NCI-H82 (cell line): Measurements from ENCODE around the gene PDIA6.
"Not testable (repeated sequence)": the region's sequence is repeated elsewhere in the genome, so short reads cannot be mapped to it uniquely, and the experiment has no call there.

Source experiments
- DNase-seq: peaks from one replicate; lab custom pipeline; 2025; lab: John Stamatoyannopoulos, UW

The PDIA6 gene

DNA sequence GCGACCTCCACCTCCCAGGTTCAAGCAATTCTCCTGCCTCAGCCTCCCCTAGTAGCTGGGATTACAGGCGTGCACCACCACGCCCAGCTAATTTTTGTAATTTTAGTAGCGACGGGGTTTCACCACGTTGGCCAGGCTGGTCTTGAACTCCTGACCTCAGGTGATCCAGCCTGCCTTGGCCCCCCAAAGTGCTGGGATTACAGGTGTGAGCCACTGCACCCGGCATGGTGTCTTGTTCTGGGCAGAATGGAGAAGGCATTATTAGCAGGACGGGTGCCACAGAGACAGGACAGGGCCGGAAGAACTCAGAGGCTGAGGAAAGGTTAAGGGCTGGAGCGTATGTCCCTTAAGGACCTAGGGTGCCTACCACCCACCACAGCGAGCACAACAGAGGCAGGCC is 31.8 kb downstream of the PDIA6 start:
- not testable (repeated sequence) for DNase-seq

DNA sequence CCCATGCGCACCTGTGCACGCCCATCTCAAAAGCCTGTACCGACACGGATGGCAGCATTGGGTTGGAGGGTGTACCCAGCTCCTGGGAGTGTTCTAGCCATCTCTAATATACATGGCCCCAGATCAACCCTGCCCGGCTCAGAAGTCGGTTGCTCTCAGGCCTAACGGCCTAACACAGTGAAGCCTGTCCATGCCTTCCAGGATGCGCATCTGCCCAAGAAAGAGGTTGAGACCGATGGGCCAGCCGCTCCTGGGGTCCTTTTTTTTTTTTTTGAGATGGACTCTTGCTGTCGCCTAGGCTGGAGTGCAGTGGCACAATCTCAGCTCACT is 32.1 kb downstream of the PDIA6 start:
- no peak for DNase-seq

DNA sequence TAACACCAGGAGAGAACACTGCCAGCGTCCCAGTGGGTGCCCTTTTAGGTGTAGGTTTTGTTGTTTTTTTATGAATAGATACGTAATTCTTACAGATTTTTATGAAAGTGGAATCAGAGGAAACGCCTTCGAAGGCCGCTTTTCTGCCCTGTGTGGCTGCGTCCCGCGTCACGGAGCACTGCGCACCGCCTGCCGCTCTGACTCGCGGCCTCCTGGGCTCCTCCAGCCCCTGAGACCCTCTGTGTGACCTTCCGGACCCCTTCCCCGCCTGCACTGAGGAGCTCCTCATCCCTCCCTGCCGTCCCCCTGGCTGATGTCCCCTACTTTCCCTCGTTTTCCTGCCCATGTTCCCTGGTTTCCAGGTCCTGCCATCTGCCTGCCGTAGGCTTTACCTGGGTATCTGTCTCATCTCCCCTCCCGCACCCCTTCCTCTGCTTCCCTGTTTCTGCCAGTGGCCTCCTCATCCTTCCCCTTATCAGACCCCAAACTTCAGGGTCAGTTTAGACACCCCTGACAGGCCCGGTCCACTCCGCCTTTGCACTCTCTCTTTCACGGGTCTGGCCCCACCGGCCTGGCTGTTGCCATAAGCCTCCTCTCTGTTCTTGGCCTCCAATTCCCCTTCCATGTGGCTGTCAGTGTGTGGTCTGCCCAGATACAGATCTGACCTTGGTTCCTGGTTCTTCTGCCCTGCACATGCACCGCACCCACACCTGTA is 32.7 kb downstream of the PDIA6 start:
- DNase-seq = no peak

DNA sequence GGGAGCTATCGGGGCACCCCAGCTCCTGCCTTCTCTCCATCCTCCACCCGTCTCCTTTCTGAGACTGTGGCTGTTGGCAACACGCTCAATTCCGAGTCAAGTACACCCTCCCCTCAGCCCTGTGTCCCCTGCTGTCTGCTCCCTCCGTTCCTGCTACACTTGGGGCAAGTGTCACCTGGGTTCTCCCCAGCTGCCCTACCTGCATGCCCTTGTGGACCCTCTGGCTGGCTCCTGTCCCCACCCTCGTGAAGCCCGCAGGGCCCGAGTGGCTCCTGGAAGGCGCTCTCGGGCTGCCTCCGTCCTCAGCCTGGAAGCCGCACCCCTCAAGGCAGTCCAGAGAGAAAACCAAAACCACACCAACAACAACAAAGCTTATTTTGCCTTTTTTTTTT is 33.9 kb downstream of the PDIA6 start:
- no peak for DNase-seq

DNA sequence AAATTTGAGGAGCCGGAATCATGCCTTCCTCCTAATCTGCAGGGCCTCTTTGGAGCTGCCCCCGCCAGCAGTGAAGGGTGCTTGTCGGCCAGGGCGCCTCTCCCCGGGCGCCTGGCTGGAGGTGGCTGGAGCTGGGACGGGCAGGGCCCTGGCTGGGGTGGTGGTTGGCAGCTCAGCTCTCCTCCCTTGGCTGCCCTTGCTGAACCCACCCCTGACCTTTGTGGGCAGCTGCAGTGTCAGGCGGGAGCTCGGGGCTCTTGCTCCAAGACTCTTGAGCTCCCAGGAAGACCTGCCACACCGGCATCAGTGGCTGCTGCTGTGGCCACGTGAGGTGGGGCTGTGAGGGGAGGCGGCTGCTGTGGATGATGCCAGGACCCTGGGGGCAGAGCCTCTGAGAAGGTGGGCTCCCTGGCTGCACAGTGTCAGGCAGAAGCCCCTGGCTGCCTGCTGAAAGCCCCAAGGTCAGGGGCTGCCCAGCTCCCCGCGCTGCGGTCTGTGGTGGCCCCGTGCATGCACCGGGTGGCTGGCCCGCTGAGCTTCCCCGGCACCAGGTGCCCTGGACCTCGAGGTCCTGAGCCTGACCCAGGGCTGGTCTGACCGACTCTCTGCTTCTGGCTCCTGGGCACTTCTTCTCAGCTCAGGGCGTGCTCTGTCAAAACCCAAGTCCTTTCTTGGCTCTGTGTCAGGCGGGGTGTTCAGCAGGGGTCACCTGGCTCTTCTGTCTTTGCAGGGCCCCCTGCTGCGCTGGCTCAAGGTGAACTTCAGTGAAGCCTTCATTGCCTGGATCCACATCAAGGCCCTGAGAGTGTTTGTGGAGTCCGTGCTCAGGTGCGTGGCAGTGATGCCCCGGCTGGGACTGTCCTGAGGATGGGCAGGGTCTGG is 34.5 kb downstream of the PDIA6 start:
- DNase-seq = no peak

DNA sequence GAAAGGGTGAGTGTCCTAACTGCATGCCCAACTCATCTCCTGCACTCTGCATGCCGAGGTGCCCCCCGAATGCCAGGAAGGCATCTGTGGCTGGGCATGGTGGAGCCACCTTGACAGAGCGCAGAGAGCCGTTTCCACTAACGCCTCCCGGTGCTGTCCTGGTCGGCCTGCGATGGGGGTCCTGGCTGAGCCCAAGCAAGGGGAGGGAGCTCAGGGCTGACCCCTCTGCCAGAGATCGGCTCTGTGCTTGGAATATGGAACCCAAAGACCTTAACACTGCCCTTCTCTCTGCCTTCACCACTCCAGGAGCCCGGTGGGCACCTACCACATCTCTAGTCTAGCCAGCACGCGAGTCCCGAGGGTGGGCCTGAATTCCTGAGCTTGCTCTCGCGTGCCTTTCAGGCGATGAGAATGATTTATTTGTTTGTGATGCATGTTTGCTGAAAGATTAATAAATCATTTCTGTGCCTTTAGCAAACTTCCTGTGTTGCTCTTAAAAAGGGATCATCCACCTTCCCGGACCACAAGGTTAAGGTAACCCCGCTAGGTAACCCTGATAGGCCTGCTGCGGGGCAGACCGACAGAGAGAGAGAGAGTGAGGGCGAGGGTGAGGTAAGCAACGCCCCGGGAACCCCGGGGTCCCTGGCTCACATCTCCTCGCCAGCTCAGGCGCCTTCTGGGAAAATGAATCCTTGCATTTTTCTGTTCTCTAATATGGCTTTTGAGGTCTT is 35.3 kb downstream of the PDIA6 start:
- no peak for DNase-seq

DNA sequence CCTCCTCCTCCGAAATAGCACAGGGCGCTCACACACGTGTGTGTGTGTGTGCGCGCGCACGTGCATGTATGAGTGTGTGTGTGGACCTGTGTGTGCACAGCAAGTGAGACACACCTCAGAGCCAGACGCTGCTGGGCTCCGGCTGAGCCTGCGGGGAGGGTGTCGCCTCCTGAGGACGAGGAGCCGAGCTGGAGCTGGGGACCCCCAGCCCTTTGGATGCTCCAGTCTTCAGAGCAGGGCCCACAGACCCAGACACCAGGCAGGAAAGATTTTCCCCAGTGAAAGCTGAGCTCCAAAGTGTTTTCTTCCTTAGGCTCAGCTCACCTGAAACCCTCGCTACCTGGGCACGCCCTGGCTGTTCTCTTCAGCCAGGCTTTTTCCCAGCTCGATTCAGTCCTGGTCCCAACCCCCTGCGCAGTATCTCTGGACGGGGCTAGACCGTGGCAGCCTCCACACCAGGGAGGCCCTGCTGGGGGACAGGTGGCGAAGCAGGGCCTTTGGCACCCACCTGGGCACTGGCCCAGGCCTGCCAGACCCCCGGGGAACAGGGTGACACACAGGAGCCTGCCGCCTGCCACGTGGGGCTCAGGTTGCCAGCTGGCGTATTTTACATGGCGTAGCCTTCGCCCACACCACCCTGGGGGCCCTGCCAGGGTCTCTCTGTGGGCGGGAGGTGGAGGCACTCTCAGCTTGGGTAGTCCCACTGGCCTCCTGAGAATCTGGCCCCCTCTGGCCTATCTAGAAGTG is 36.2 kb downstream of the PDIA6 start:
- no peak for DNase-seq

DNA sequence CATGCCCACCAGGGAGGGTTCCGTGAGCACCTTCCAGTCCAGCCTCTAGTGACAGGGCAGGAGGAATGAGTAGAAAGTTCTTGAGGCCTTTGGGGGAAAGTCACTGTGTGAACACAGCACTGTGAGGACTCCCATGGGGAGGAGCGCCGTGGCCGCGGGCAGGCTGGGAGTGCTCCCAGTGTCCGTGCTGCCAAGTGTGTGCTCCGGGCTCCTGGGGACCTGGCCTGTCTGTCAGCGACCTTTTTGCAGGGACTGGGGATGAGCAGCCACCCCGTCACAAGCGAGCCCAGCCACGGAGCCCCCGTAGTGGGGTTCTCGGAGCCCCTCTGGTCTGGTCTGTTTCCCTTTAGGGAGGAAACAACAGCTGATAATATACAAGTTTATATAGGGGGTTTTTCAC is 36.8 kb downstream of the PDIA6 start:
- no peak for DNase-seq

DNA sequence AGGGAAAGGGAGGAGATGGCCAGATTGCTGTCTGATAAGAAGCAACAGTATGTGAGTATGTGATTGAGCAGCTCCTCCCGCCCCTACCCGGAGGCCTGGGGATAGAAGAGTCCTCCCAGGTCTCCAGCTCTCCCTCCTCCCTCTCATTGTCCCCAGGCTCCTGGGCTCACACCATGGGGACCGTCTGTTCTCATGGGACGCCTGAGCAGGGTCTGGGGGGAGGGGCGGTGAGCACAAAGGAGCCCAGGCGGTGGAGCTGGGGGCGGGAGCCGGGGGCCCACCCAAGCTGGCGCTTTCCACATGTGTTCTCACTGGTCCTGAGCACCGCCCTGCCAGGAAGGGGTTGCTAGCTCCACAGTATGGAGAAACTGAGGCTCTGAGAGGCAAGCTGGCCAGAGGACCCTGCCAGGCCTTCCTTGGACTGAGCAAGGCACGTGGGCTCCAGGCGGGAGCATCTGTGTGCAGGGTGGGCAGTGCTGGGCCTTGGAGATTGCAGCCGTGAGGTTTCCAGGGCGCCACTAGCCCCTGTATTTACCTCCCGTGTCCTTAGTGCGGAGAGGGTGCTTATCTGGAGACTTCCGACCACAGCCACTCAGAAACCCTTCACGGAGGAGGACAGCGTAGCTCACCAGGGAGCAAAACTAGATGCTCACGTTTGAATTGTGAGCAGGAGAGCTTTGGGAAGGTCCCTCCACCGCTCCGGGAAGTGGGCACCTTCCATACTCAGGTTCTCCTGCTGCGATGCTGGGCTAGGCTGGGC is 37.4 kb downstream of the PDIA6 start:
- no peak for DNase-seq

DNA sequence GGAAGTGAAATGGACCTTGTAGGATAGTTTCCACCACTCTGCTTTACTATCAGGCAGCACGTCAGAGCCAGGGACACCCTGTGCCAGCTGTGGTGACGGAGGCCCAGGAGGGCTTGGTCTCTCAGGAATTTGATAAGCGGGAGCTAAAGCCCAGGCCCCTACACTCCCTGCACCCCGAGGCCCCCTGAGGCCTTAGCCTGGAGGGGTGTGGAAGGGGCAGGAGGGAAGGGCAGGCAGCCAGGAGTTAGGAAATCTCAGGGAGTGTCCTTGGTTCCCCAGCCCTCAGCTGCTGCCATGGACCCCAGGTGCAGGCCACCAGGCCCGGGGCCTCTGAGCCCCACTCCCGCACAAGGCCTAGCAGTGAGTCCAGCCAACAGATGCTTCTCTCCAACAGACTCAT is 38.2 kb downstream of the PDIA6 start:
- no peak for DNase-seq

DNA sequence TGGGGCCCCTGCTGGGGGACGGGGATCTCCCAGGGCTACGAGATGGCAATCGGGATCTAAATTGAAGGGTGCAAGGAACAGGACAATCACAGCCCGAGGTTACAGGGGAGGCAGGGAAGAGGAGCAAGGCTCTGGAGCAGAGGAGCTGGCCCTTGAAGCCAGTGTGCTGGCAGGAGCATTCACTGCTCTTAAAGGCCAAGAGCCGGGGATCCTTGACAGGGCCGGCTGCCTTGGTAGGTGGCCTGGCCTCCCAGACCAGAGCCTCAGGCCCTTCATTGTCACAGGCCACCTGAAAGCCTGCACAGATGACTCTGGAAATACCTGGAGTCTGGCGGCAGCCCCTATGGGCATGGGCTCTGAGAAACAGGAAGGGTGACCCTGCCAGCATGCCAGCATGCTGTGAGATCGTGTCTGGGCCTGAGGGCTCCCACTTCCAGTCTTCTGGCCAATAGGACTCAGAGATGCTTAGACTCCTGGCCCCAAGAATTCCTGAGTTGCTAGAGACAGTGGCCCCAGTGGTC is 38.7 kb downstream of the PDIA6 start:
- no peak for DNase-seq

DNA sequence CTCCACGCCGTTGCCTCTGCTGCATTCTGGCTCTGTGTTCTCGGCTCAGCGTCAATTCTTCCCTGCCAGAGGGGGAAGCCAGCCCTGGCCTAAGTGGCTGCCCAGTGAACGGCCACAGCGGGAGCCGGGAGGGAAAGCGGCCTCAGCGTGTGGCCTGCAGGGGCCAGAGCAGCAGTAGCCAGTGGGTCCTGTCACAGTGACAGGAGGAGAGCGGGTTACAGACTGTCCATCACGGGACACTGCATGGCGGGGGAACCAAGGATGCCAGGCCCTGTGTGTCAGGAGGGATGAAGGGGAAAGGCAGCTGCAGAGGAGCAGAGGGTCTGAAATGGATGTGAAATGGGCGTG is 39.7 kb downstream of the PDIA6 start:
- DNase-seq = no peak

DNA sequence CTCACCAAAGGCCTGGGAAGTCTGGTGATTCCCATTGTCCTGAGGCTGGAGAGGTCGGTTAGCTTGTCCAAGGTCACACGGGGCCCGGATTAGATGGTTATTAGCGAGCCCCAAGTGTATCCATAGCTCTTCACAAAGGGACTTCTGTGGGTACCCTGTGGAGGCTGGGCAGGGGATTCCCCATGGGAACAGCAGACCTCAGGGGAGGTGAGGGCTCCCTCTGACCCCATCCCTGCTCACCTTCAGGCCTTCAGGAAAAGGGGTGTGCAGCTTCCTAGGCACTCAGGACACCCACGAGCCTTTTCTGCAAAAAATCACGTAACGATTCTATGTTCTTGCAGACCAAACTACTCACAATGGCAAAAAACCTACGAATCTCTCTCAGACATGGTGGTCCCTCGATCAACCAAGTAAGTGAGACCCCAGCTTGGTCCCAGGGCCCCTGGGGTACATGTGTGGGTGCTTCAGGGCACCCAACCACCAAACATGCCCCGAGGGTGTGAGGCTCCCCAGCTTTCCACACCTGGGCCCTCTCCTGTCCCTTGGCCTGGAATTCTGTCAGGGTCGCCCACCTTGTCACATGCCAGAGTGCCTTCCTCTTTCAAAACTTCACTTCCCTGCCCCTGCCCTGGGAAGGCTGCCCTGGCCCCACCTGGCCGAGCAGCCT is 40.3 kb downstream of the PDIA6 start:
- no peak for DNase-seq

DNA sequence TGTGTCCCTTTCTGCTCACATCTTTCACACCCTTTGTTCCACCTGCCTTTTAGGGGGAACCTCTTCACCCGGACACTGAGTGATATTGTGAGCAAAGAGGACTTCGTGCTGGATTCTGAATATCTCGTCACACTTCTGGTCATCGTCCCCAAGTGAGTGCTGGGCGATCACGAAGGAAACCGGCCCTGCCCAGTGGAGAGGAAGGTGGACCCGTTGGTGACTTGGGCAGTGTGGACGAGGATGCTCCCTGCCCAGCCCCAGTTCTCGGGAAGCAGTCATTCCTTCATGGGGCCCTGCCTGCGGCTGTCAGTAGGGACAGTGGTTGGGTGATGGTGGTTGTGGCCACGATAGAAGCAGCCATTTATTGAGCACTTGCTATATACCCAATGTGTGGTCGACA is 40.8 kb downstream of the PDIA6 start:
- no peak for DNase-seq

DNA sequence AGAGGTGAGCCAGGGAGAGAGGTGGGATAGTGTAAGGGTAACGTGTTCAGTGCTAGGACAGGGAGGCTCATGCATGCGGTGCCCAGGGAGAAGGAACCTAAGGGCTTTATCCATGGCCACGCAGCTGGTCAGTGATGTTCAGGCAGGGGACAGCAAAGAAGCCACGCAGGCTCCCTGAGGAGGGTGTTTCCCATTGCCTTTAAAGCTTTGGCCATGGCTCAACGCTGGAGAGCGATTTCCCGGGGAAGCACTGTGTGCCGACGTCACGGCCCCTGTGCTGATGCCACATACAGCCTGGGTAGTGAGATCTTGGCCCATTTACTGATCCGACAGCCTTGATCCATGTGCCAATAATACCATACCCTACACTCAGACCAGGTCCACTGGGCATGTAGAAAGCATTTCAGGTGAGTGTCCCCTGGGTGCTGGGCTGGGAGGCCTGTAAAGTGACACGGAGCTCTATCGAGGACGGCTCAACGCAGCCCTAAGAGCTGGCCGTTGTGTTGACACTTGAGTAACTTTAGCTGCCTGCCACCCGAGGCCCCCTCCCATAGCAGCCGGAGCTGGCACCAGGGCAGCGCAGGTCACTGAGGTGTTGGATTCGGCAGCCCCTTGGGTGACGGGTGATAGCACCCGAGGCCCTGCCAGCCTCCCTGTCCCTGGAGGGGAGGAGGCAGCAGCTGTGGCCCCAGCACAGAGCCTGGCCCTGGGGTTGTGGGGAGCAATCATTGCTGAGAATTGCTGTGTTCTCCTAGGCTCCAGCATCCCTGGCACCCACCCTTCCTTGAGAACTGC is 41.4 kb downstream of the PDIA6 start:
- no peak for DNase-seq

DNA sequence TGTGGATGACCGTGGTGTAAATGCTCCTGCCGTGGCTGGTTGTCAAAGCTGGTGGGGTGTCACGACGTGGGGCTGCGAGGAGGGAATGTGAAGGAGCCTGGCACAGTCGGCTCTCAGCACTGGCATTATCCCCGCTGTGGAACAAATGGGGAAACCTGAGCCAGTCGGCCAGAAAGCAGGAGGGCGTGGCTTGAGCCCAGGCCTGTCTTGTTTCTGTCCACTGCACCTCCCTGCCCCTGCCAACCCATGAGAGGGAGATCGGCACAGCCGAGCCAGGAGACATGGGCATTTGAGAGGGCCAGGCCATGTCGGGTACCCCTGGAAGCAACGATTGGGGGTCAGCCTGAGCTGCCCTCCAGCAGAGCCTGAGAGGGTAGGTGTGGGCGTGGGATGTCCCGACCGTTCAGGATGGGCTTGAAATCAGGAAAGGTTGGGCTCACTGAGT is 44.5 kb downstream of the PDIA6 start:
- no peak for DNase-seq

DNA sequence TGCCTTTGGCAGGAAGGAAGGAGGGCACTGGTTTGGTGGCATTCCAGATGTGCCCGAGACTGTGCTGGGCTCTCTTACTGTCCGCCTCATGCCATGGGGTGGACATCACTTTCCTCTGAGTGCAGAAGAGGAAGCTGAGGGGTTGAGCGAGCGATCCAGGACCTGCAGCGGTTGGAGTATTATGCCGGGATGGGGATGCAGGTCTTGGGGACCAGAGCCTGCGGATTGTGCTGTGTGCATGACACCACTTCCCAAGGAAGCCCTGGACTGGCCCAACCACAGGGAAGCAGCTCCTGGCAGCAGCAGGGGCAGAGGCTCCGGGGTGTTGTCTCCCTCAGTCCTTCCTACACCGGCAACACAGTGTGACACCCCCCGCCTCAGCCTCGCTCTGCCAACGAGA is 46.7 kb downstream of the PDIA6 start:
- no peak for DNase-seq

DNA sequence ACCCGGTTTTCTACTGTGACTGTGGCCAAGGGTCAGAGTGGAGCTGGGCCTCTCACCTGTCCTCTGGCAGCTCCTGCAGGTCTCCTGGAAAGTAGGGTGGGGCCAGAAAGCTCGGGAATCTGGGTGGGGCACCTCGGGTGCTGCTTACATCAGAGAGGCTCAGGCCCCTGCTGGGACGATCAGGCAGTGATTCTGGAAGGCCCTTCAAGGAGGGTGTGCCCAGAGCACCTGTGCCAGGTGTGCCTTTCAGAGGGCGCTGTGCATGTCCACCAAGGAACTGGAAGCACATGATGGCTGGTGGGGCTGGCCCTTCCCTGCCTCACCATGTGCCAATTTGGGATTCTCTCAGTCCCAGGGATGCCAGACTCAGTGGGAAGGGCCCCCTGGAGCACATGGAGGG is 47.1 kb downstream of the PDIA6 start:
- DNase-seq = no peak

DNA sequence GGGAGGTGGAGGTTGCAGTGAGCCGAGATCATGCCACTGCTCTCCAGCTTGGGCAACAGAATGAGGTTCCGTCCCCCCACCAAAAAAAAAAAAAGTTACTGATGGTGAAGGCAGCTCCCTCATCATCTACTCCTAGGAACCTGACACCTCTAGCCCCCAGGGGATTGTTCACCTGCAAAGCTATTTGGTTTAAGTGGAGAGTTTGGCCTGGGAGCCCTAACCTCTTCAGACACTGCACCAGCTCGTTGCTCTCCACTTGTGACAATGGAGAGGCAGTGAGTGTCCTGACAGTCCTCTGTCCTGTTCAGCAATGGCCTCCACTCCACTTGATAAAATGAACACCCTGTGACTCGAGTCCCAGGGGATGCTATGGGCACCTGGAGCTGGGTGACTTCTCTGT is 47.7 kb downstream of the PDIA6 start:
- DNase-seq = no peak
